Thyroid gland (tissue), 4 donors: ENCODE data around the gene PPIP5K1.
"Not testable (repeated sequence)": the region's sequence is repeated elsewhere in the genome, so short reads cannot be mapped to it uniquely, and the experiment has no call there.

Experiments used
- POLR2A ChIP-seq, 2 donors: fragments of 450-650 bp; IDR thresholded peaks; one replicate each; pipeline ENCODE4 v1.6.1; 2017; ENCODE audit warnings: antibody characterized with exemption in 2 of 2, mild to moderate bottlenecking in 2 of 2, moderate library complexity in 1 of 2
- TF ChIP-seq, protein P1 (sequence below), 6 experiments: fragments of 200-600 bp in 3 of 6; fragments of 450-650 bp in 3 of 6; sonication (generic) in 3 of 6; IDR thresholded peaks; one replicate each; pipeline ENCODE4 v1.5.1; 2016 to 2019; ENCODE audit warnings: antibody characterized with exemption in 6 of 6, mild to moderate bottlenecking in 2 of 6, inconsistent platforms in 1 of 6, moderate library complexity in 1 of 6

DNA sequence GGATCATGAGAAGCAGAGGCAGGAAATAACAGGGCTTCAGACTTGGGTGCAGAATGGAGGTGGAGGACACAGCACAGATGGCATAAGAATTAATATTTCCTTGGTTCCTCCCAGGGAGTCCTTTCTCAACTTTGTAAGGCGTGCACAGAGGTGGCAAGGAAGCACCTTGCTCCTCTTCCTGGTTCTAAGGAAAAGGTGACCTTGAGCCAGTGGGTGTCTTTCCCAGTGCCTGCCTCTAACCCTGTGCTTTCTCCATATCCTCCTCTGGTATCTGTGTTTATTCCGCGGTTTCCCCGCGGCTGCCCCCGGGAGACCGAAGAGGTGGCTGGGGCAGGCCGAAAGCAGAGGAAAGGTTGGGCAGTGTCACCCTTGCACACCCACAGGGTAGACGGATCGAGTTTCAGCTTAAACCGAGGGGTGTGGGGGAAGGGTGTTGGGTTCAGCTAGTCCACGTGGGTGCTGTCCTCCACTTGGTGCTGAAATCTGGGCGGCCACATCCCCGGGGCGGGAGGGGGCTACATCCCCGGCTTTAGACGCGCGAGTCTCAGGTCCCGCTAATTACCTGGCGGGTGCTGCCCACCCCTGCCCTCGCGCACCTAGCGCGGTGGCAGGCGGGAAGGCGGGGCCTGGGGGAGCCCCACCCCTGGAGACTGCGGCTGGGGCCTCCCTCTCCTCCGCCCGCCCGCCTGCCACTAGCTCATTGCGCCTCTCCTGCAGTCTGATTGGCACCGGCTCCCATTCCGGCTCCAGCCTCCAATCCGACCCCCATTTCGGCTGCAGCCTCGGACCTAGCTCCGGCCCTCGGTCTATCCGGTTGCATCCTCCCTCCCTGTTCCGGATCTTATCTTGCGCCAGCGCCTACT, 3.6 kb upstream of the PPIP5K1 start, which contains the start of gene CKMT1B:
- TF ChIP-seq, protein P1, sequence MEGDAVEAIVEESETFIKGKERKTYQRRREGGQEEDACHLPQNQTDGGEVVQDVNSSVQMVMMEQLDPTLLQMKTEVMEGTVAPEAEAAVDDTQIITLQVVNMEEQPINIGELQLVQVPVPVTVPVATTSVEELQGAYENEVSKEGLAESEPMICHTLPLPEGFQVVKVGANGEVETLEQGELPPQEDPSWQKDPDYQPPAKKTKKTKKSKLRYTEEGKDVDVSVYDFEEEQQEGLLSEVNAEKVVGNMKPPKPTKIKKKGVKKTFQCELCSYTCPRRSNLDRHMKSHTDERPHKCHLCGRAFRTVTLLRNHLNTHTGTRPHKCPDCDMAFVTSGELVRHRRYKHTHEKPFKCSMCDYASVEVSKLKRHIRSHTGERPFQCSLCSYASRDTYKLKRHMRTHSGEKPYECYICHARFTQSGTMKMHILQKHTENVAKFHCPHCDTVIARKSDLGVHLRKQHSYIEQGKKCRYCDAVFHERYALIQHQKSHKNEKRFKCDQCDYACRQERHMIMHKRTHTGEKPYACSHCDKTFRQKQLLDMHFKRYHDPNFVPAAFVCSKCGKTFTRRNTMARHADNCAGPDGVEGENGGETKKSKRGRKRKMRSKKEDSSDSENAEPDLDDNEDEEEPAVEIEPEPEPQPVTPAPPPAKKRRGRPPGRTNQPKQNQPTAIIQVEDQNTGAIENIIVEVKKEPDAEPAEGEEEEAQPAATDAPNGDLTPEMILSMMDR (IDR thresholded peaks at IDR 0.05): not testable (repeated sequence)
- TF ChIP-seq POLR2A (IDR thresholded peaks at IDR 0.05): not testable (repeated sequence)
